ENCODE results near the gene DENND1A. TPM values are rescaled to one million over a fixed set of nuclear protein-coding genes. Genes with fewer than 3 reads are reported as not detected.
A peak's percentile ranks its signal among the peaks of the same experiment; 100 is the strongest.

DENND1A gene
- total RNA-seq, 4 donors from 2014 or later = 15.8 to 33.5 (median 23.9) TPM

GRCh38 chr9:123445981-123446610 lies 483.8 kb downstream of the DENND1A start:
- Histone ChIP-seq H3K36me3 (peaks cover 3% of the 10 kb centered on the region), H3K27me3 (no peaks in the 10 kb centered on the region), H3K9me3 (no peaks in the 10 kb centered on the region), H3K4me1 (no peaks in the 10 kb centered on the region), H3K27ac (no peak overlapping the region), H3K4me3 (no peak overlapping the region)
- no peak for TF ChIP-seq EP300 (IDR thresholded peaks at IDR 0.05)
- no peak for TF ChIP-seq CTCF (IDR thresholded peaks at IDR 0.05)
- no peak for TF ChIP-seq POLR2AphosphoS5 (IDR thresholded peaks at IDR 0.05)
- no peak for TF ChIP-seq POLR2A (IDR thresholded peaks at IDR 0.05)
- WGBS = 86% methylated on average over 10 of the region's 10 CpGs
- peak in 1 of 2 donors; percentile 56 for DNase-seq (ENCODE audit: low spot score in 2 of 2)

GRCh38 chr9:123445116-123445515 lies 484.8 kb downstream of the DENND1A start:
- Histone ChIP-seq H3K9me3 (no peaks in the 10 kb centered on the region), H3K4me3 (no peak overlapping the region), H3K36me3 (peaks cover 3% of the 10 kb centered on the region), H3K4me1 (no peaks in the 10 kb centered on the region), H3K27me3 (no peaks in the 10 kb centered on the region), H3K27ac (no peak overlapping the region)
- DNase-seq (ENCODE audit: low spot score in 2 of 2) = peak in 1 of 2 donors; percentile 20
- 97% methylated on average over 7 of the region's 7 CpGs for WGBS
- TF ChIP-seq CTCF (IDR thresholded peaks at IDR 0.05) (no peak), POLR2AphosphoS5 (IDR thresholded peaks at IDR 0.05) (no peak), EP300 (IDR thresholded peaks at IDR 0.05) (no peak), POLR2A (IDR thresholded peaks at IDR 0.05) (no peak)

DNA sequence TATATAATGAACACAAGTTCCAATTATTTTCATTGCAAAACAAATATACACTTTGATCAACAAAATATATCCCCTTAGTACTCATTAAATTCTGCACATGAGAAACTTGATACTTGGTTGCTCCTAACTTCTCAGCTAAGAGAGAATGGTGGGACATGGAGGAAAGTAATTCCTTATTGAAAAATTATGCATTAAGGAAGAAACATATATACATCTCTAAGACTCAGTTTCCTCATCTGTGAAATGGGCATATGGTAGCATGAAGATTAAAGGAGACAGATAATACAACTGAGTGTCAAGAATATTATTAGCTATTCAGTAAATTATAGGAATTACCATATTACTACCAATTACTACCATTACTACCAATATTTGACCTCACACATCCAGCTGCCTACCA lies 488.2 kb downstream of the DENND1A start:
- TF ChIP-seq EP300 (IDR thresholded peaks at IDR 0.05) (no peak), CTCF (IDR thresholded peaks at IDR 0.05) (no peak), POLR2AphosphoS5 (IDR thresholded peaks at IDR 0.05) (no peak), POLR2A (IDR thresholded peaks at IDR 0.05) (no peak)
- DNase-seq (ENCODE audit: low spot score in 2 of 2) = no peak
- H3K36me3 ChIP-seq = peaks cover 28% of the 10 kb centered on the region
- H3K27me3 ChIP-seq = no peaks in the 10 kb centered on the region
- no peaks in the 10 kb centered on the region for H3K9me3 ChIP-seq
- no peak overlapping the region for H3K27ac ChIP-seq
- no peaks in the 10 kb centered on the region for H3K4me1 ChIP-seq
- H3K4me3 ChIP-seq = no peak overlapping the region

GRCh38 chr9:123440256-123440655 lies 489.7 kb downstream of the DENND1A start:
- Histone ChIP-seq H3K27me3 (no peaks in the 10 kb centered on the region), H3K9me3 (no peaks in the 10 kb centered on the region), H3K4me3 (no peak overlapping the region), H3K4me1 (no peaks in the 10 kb centered on the region), H3K36me3 (peaks cover 42% of the 10 kb centered on the region), H3K27ac (no peak overlapping the region)
- DNase-seq (ENCODE audit: low spot score in 2 of 2) = peak in 1 of 2 donors; percentile 57
- 92% methylated on average over 11 of the region's 11 CpGs for WGBS
- TF ChIP-seq POLR2A (IDR thresholded peaks at IDR 0.05) (no peak), EP300 (IDR thresholded peaks at IDR 0.05) (no peak), POLR2AphosphoS5 (IDR thresholded peaks at IDR 0.05) (no peak), CTCF (IDR thresholded peaks at IDR 0.05) (no peak)

GRCh38 chr9:123438821-123439220 lies 491.1 kb downstream of the DENND1A start:
- Histone ChIP-seq H3K4me1 (no peaks in the 10 kb centered on the region), H3K9me3 (no peaks in the 10 kb centered on the region), H3K27me3 (no peaks in the 10 kb centered on the region), H3K27ac (no peak overlapping the region), H3K36me3 (peaks cover 44% of the 10 kb centered on the region), H3K4me3 (no peak overlapping the region)
- DNase-seq (ENCODE audit: low spot score in 2 of 2) = peak in 1 of 2 donors; percentile 32
- WGBS = 86% methylated on average over 4 of the region's 4 CpGs
- TF ChIP-seq POLR2AphosphoS5 (IDR thresholded peaks at IDR 0.05) (no peak), POLR2A (IDR thresholded peaks at IDR 0.05) (no peak), CTCF (IDR thresholded peaks at IDR 0.05) (no peak), EP300 (IDR thresholded peaks at IDR 0.05) (no peak)
